ENCODE results near the gene TEFM.

DNA sequence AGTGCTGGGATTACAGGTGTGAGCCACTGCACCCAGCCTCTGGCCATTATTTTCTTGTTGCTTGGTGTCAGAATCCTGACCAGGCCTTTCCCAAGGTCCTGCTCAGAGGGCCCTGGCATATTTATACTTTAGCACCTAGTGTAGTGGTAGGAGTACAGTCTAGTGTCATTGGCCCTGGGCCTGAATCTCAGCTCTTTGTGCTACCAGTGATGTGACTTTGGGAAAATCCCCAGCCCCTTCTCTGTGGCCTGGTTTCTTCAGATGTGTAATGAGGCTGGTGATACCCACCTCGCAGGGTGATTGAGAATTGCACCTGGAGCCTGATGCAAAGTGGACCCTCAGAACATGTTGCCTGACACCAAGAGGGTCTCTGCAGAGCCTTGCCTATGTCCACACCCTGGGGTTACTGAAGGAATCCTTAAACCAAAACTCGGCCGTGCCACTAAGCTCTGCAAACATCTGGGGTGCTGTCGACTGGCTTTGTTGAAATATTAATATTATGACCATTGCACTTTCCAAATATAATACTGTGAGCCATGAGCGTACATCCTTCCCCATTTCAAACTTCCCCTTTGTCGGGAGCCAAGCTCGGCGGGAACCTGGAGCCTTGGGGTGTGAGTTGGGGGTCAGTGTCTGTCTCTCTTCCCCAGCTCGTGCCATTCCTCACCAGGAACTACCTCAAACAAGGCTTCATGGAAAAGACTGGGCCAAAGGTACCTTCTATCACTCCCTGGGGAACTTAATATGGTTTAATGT, 46.8 kb upstream of the TEFM start:
- TF ChIP-seq, protein P1, sequence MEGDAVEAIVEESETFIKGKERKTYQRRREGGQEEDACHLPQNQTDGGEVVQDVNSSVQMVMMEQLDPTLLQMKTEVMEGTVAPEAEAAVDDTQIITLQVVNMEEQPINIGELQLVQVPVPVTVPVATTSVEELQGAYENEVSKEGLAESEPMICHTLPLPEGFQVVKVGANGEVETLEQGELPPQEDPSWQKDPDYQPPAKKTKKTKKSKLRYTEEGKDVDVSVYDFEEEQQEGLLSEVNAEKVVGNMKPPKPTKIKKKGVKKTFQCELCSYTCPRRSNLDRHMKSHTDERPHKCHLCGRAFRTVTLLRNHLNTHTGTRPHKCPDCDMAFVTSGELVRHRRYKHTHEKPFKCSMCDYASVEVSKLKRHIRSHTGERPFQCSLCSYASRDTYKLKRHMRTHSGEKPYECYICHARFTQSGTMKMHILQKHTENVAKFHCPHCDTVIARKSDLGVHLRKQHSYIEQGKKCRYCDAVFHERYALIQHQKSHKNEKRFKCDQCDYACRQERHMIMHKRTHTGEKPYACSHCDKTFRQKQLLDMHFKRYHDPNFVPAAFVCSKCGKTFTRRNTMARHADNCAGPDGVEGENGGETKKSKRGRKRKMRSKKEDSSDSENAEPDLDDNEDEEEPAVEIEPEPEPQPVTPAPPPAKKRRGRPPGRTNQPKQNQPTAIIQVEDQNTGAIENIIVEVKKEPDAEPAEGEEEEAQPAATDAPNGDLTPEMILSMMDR (IDR thresholded peaks at IDR 0.05) = no peak
- TF ChIP-seq POLR2A (IDR thresholded peaks at IDR 0.05) (no peak), POLR2AphosphoS5 (IDR thresholded peaks at IDR 0.05) (no peak)
